NCI-H187 (cell line): ENCODE measurements around the gene PEX5L.

Experiments
- DNase-seq, 2 experiments: peaks; one replicate each; lab custom pipeline; 2025; lab: John Stamatoyannopoulos, UW

Gene PEX5L

GRCh38 chr3:179772297-179772696, 264.4 kb downstream of the PEX5L start:
- no peak for DNase-seq

- no peak for DNase-seq
These were observed 264.9 kb downstream of the PEX5L start for GRCh38 chr3:179771797-179772196.

GRCh38 chr3:179769411-179770247, 267.1 kb downstream of the PEX5L start:
- DNase-seq, result no peak

- DNase-seq, result no peak
These were observed 268.7 kb downstream of the PEX5L start for GRCh38 chr3:179768080-179768479.

DNA sequence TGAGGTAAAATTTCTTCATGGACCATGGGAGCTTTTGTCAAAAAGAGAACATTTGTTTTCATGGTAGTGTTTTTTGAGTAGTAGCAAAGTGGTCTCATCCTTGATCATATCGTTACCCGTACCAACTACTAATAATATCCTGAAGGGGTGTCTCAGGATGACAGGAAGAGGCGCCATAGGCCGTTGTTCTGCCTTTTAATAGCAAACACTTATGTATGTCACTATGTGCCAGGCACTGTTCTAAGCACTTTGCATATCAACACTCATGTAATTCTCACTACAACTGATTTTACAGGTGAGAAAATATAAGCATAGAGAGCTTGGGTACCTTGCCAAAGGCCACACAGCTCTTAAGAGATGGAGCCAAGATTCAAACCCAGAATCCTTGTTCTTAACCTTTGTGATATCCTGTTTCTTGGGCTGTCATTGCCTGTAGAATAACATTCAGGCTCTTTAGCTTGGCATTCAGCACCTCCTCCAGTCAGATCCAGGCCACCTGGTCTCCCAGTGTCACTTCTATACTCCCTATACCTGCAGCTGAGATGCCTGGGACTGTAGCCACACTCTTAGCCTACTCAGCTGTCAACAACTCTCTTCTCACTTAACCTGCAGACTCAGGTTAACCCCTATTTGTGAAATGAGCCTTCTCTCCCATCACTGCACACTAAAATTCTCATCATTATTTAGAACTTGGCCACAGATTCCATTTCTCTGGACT, 270.2 kb downstream of the PEX5L start:
- DNase-seq, result no peak

DNA sequence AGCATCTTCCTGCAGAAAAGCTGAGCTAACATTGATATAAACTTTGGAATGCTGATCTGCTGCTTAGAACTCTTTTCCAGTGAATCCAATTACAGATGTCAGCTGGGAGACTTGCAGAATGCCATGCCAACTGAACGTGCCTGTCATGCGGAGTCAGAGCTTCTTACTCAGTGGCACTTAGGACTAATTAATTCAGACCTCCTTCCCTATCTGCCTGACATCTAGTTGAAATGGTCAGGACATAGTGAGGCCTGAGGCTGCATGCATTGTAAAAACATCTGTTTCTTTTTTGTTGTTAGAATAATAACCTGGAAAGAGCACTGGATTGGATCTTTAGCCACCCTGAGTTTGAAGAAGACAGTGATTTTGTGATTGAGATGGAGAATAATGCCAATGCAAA, 271.3 kb downstream of the PEX5L start:
- DNase-seq, result no peak

DNA sequence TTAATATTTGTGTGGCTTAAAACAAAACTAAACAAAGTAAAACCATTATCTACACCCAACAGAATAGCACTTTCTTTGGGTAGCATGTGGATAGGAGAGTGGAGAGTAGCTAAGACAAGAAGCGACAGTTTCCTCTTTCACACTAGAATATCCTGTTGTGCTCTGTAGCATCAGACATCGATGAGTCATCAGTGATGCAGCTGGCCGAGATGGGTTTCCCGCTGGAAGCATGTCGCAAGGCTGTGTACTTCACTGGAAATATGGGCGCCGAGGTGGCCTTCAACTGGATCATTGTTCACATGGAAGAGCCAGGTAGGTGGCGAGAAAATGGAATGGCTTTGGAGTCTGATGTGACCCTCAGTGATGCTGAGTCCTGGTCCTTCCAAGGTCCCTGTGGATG, 275.8 kb downstream of the PEX5L start:
- DNase-seq, result no peak

- DNase-seq, result no peak
These were observed 285.9 kb downstream of the PEX5L start for GRCh38 chr3:179750720-179751328.

- no peak for DNase-seq
These were observed 291.0 kb downstream of the PEX5L start for GRCh38 chr3:179745716-179746115.

DNA sequence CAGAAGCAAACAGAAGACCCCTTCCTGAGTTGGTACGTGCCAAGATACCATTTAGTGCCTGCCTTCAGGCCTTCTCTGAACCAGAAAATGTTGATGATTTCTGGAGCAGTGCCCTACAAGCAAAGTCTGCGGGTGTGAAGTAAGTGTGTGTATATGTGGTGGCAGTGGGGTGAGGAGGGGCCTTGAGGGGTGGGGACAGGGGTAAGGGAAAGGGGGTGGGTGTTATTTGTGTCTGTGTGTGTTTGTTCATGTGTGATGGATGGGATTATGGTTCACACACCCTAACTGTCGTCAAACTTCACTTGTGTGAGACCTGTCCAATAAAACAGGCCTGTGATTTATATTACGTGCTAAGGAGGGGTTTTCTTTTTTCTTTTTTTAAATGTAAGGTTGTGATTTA, 291.7 kb downstream of the PEX5L start:
- no peak for DNase-seq
